Liver (tissue), 9 donors: ENCODE results near the gene KLF6. TPM values are rescaled to one million over a fixed set of nuclear protein-coding genes. Genes with fewer than 3 reads are reported as not detected.

ENCODE experiments used
- DNase-seq: peaks from one replicate; pipeline ENCODE4 v3.0.0-alpha.2; 2017; ENCODE audit warnings: low spot score
- H3K27ac ChIP-seq, 2 donors: one replicate each; pipeline ENCODE4 v1.7.0; 2013; ENCODE audit warnings: inconsistent platforms in 2 of 2, low read length in 2 of 2, control low read depth in 1 of 2, low read depth in 1 of 2, mild to moderate bottlenecking in 1 of 2
- H3K27me3 ChIP-seq, 4 donors: one replicate each; pipeline versions ENCODE4 v1.6.1 to v1.7.0; 2013; ENCODE audit warnings: low read length in 3 of 4, inconsistent platforms in 1 of 4, mild to moderate bottlenecking in 1 of 4, moderate library complexity in 1 of 4; ENCODE audit not compliant: control insufficient read depth in 4 of 4, insufficient read depth in 4 of 4
- H3K36me3 ChIP-seq, 4 donors: one replicate each; pipeline versions ENCODE4 v1.6.1 to v1.7.0; 2013; ENCODE audit warnings: low read length in 3 of 4, mild to moderate bottlenecking in 3 of 4, low read depth in 1 of 4, moderate library complexity in 1 of 4; ENCODE audit not compliant: control insufficient read depth in 4 of 4, insufficient read depth in 3 of 4
- H3K4me1 ChIP-seq, 4 donors: one replicate each; pipeline versions ENCODE4 v1.6.1 to v1.7.0; 2013; ENCODE audit warnings: low read length in 3 of 4, mild to moderate bottlenecking in 3 of 4, moderate library complexity in 1 of 4; ENCODE audit not compliant: control insufficient read depth in 4 of 4, insufficient read depth in 4 of 4
- H3K4me3 ChIP-seq, 3 donors: one replicate each; pipeline versions ENCODE4 v1.6.1 to v1.7.0; 2013; ENCODE audit warnings: low read length in 3 of 3, control low read depth in 1 of 3, low read depth in 1 of 3, mild to moderate bottlenecking in 1 of 3
- H3K9ac ChIP-seq, 2 donors: one replicate each; pipeline ENCODE4 v1.7.0; 2013; ENCODE audit warnings: low read length in 2 of 2, mild to moderate bottlenecking in 2 of 2, moderate library complexity in 2 of 2, control low read depth in 1 of 2, low read depth in 1 of 2
- H3K9me3 ChIP-seq, 4 donors: one replicate each; pipeline versions ENCODE4 v1.6.1 to v1.7.0; 2013; ENCODE audit warnings: low read length in 3 of 4; ENCODE audit not compliant: control insufficient read depth in 4 of 4
- ATF3 ChIP-seq: IDR thresholded peaks from 2 replicates; pipeline ENCODE4 v1.6.1; 2016; ENCODE audit warnings: antibody characterized with exemption
- EGR1 ChIP-seq, 2 donors: IDR thresholded peaks; 2 replicates each; pipeline ENCODE4 v1.6.1; 2016 to 2018; ENCODE audit warnings: antibody characterized with exemption in 2 of 2, low read depth in 2 of 2
- FOXA2 ChIP-seq: IDR thresholded peaks from 2 replicates; pipeline ENCODE4 v1.6.1; 2016; ENCODE audit warnings: antibody characterized with exemption
- HNF4G ChIP-seq: IDR thresholded peaks from 2 replicates; pipeline ENCODE4 v1.6.1; 2016; ENCODE audit warnings: antibody characterized with exemption
- MAX ChIP-seq: IDR thresholded peaks from 2 replicates; pipeline ENCODE4 v1.6.1; 2016; ENCODE audit warnings: antibody characterized with exemption
- NR2F2 ChIP-seq: IDR thresholded peaks from 2 replicates; pipeline ENCODE4 v1.6.1; 2016; ENCODE audit warnings: antibody characterized with exemption
- RAD21 ChIP-seq, 2 donors: IDR thresholded peaks; 2 replicates each; pipeline ENCODE4 v1.6.1; 2016; ENCODE audit warnings: antibody characterized with exemption in 2 of 2, mild to moderate bottlenecking in 2 of 2
- REST ChIP-seq: IDR thresholded peaks from 2 replicates; pipeline ENCODE4 v1.6.1; 2016; ENCODE audit warnings: antibody characterized with exemption, mild to moderate bottlenecking
- SP1 ChIP-seq: IDR thresholded peaks from 2 replicates; pipeline ENCODE4 v1.6.1; 2018; ENCODE audit warnings: antibody characterized with exemption, mild to moderate bottlenecking
- YY1 ChIP-seq: IDR thresholded peaks from 2 replicates; pipeline ENCODE4 v1.6.1; 2016; ENCODE audit warnings: antibody characterized with exemption, mild to moderate bottlenecking
- ZBTB33 ChIP-seq: IDR thresholded peaks from 2 replicates; pipeline ENCODE4 v1.6.1; 2016; ENCODE audit warnings: antibody characterized with exemption
- WGBS: extraction: QIAGEN DNeasy Blood & Tissue Kit; methylation state at CpG from one replicate; pipeline ENCODE4 v1.1.7; 2013; 5-methylcytosine and 5-hydroxymethylcytosine counted together
- polyA plus RNA-seq, 2 donors: library from polyadenylated mRNA; stranded (reverse) in 1 of 2; unstranded in 1 of 2; fragments of 200-250 nt in 1 of 2; fragments of >200 nt in 1 of 2; fragmentation: Nextera tagmentation in 1 of 2; extraction: Ambion mirVana in 1 of 2; gene quantifications; one replicate each; pipeline versions ENCODE4 v1.2.1 to v1.2.3, GENCODE V29; 2013 to 2015
- total RNA-seq, 2 donors: library from RNA; depleted of rRNA; stranded (reverse); fragments of >200 nt; gene quantifications; one replicate each; pipeline ENCODE4 v1.2.3, GENCODE V29; 2014
- donor health status: healthy.
- donor health status: healthy.
- donor health status: healthy.
- donor health status: healthy.
- donor health status: healthy.

The KLF6 gene
- total and polyA plus RNA-seq, 4 donors: 11.0 to 124 (median 22.2) TPM

GRCh38 chr10:3754727-3755439 lies 30.1 kb downstream of the KLF6 start:
- H3K4me1 ChIP-seq: peaks cover 0 to 4% (median 3%) of the 10 kb centered on the region in 4 donors
- H3K9ac ChIP-seq: no peak overlapping the region
- no peaks in the 10 kb centered on the region for H3K27me3 ChIP-seq
- no peak for DNase-seq
- no peaks in the 10 kb centered on the region for H3K9me3 ChIP-seq
- TF ChIP-seq ATF3 (no peak), EGR1 (IDR thresholded peaks at IDR 0.05; ENCODE audit: low read depth in 2 of 2) (no peak), YY1 (no peak), HNF4G (no peak), SP1 (no peak), ZBTB33 (no peak), FOXA2 (no peak), NR2F2 (no peak), RAD21 (IDR thresholded peaks at IDR 0.05) (no peak)
- H3K36me3 ChIP-seq: no peaks in the 10 kb centered on the region
- 80% methylated on average over 9 of the region's 9 CpGs for WGBS
- H3K4me3 ChIP-seq: no peak overlapping the region
- H3K27ac ChIP-seq: no peak overlapping the region

- no peak overlapping the region for H3K9ac ChIP-seq
- H3K27ac ChIP-seq: no peak overlapping the region
- no peaks in the 10 kb centered on the region for H3K27me3 ChIP-seq
- 93% methylated on average over 8 of the region's 8 CpGs for WGBS
- TF ChIP-seq MAX: no peak
- TF ChIP-seq REST: no peak
- TF ChIP-seq SP1: no peak
- TF ChIP-seq EGR1 (IDR thresholded peaks at IDR 0.05; ENCODE audit: low read depth in 2 of 2): no peak
- H3K9me3 ChIP-seq: no peaks in the 10 kb centered on the region
- DNase-seq: no peak
- peaks cover 5 to 28% (median 20%) of the 10 kb centered on the region in 4 donors for H3K4me1 ChIP-seq
- H3K4me3 ChIP-seq: no peak overlapping the region
- H3K36me3 ChIP-seq: no peaks in the 10 kb centered on the region
These were observed 34.2 kb downstream of the KLF6 start for GRCh38 chr10:3750854-3751253.
